GM23338 (cell line): ENCODE results near the gene MBD6.
"Not testable (repeated sequence)": the region's sequence is repeated elsewhere in the genome, so short reads cannot be mapped to it uniquely, and the experiment has no call there.

Experiments
- EZH2 ChIP-seq: fragments of 200-600 bp; sonication (generic); IDR thresholded peaks from one replicate; pipeline ENCODE4 v1.8.0; 2017; ENCODE audit warnings: antibody characterized with exemption, mild to moderate bottlenecking, low read depth; ENCODE audit not compliant: unreplicated experiment
- JUNB ChIP-seq: IDR thresholded peaks from one replicate; pipeline ENCODE4 v1.6.1; 2016; ENCODE audit warnings: antibody characterized with exemption; ENCODE audit not compliant: unreplicated experiment
- NANOG ChIP-seq: IDR thresholded peaks from 2 replicates; pipeline ENCODE4 v1.6.1; 2016; ENCODE audit warnings: antibody characterized with exemption, borderline replicate concordance
- POLR2AphosphoS5 ChIP-seq: IDR thresholded peaks from 2 replicates; pipeline ENCODE4 v1.6.1; 2016; ENCODE audit warnings: antibody characterized with exemption, low read depth
- ZNF331 ChIP-seq: fragments of 250-450 bp; sonication (Bioruptor Pico); IDR thresholded peaks from 2 replicates; pipeline ENCODE4 v1.5.0; 2020; ENCODE audit warnings: low read depth, mild to moderate bottlenecking, moderate library complexity
- ZNF462 ChIP-seq: fragments of 250-450 bp; sonication (Bioruptor Pico); IDR thresholded peaks from 2 replicates; pipeline ENCODE4 v1.5.0; 2020; ENCODE audit warnings: mild to moderate bottlenecking, moderate library complexity
- TF ChIP-seq, protein P1 (sequence below), 2 experiments: fragments of 200-600 bp in 1 of 2; sonication (generic) in 1 of 2; conservative IDR thresholded peaks; 2 replicates each; pipeline versions ENCODE4 v1.5.1 to v1.6.1; 2016 to 2017; ENCODE audit warnings: antibody characterized with exemption in 2 of 2, low read depth in 2 of 2, mild to moderate bottlenecking in 2 of 2, moderate library complexity in 1 of 2
- TF ChIP-seq, protein P2 (sequence below): IDR thresholded peaks from one replicate; pipeline ENCODE4 v1.6.1; 2018; ENCODE audit warnings: antibody characterized with exemption; ENCODE audit not compliant: unreplicated experiment

DNA sequence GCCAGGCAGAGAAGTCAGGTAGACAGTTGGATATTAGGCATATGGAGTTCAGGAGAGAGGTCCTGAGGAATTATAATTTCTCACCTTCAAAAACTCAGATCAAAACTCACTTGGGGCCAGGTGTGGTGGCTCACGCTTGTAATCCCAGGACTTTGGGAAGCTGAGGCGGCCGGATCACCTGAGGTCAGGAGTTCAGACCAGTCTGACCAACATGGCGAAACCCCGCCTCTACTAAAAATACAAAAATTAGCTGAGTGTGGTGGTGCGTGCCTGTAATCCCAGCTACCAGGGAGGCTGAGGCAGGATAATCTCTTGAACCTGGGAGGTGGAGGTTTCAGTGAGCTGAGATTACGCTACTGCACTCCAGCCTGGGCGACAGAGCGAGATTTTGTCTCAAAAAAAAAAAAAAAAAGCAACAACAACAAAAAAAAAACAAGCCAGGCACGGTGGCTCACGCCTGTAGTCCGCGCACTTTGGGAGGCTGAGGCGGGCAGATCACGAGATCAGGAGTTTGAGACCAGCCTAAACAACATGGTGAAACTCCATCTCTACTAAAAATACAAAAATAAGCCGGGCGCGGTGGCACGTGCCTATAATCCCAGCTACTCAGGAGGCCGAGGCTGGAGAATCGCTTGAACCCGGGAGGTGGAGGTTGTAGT, 20.2 kb upstream of the MBD6 start:
- TF ChIP-seq, protein P1, sequence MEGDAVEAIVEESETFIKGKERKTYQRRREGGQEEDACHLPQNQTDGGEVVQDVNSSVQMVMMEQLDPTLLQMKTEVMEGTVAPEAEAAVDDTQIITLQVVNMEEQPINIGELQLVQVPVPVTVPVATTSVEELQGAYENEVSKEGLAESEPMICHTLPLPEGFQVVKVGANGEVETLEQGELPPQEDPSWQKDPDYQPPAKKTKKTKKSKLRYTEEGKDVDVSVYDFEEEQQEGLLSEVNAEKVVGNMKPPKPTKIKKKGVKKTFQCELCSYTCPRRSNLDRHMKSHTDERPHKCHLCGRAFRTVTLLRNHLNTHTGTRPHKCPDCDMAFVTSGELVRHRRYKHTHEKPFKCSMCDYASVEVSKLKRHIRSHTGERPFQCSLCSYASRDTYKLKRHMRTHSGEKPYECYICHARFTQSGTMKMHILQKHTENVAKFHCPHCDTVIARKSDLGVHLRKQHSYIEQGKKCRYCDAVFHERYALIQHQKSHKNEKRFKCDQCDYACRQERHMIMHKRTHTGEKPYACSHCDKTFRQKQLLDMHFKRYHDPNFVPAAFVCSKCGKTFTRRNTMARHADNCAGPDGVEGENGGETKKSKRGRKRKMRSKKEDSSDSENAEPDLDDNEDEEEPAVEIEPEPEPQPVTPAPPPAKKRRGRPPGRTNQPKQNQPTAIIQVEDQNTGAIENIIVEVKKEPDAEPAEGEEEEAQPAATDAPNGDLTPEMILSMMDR (conservative IDR thresholded peaks at IDR 0.05; ENCODE audit: low read depth in 2 of 2) = not testable (repeated sequence)
- not testable (repeated sequence) for TF ChIP-seq POLR2AphosphoS5; EZH2; ZNF462 (CRISPR knock-in tag); NANOG; ZNF331; JUNB
- TF ChIP-seq, protein P2, sequence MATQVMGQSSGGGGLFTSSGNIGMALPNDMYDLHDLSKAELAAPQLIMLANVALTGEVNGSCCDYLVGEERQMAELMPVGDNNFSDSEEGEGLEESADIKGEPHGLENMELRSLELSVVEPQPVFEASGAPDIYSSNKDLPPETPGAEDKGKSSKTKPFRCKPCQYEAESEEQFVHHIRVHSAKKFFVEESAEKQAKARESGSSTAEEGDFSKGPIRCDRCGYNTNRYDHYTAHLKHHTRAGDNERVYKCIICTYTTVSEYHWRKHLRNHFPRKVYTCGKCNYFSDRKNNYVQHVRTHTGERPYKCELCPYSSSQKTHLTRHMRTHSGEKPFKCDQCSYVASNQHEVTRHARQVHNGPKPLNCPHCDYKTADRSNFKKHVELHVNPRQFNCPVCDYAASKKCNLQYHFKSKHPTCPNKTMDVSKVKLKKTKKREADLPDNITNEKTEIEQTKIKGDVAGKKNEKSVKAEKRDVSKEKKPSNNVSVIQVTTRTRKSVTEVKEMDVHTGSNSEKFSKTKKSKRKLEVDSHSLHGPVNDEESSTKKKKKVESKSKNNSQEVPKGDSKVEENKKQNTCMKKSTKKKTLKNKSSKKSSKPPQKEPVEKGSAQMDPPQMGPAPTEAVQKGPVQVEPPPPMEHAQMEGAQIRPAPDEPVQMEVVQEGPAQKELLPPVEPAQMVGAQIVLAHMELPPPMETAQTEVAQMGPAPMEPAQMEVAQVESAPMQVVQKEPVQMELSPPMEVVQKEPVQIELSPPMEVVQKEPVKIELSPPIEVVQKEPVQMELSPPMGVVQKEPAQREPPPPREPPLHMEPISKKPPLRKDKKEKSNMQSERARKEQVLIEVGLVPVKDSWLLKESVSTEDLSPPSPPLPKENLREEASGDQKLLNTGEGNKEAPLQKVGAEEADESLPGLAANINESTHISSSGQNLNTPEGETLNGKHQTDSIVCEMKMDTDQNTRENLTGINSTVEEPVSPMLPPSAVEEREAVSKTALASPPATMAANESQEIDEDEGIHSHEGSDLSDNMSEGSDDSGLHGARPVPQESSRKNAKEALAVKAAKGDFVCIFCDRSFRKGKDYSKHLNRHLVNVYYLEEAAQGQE = not testable (repeated sequence)
